ENCODE data around the gene DHX40. TPM values are rescaled to one million over a fixed set of nuclear protein-coding genes. Genes with fewer than 3 reads are reported as not detected.
"Not testable (repeated sequence)": the region's sequence is repeated elsewhere in the genome, so short reads cannot be mapped to it uniquely, and the experiment has no call there.

The DHX40 gene
- polyA plus RNA-seq, 1 of the 3 experiments (the other 2 are of a cell fraction): 33.8 TPM

DNA sequence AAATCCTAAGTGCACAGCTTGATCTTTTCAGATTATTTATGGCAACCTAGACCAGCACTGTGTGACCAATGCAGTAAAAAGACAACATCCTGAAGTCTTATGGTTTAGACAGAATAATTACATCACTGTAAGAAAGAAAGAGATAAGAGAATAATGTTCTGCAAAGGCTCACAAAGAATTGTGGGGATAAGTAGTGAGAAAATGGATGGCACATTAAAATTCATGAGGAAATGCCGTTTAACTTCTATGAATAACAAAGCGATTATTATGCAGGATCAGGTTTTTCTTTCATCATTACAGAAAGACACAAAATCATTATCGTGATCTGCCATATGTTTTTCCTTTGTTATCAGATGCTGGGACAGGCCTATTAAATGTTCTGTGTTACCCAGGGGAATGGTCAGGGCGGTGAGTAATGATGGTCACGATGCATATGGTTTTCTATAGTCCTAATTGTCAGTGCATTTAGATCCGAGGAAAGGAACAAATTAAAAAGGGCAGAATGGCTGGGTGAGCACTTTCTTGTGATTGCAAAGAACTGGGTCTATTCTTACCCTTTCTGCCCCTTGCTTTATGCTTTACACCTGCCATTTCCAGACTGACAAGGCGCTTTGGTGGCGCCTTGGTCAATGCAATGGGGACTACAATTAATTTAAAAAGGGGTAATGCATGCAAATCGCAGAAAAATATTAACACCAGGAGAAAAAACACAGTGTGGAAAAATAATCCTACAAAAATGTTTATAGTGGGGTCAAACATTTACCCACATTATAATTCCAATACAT is 18.1 kb upstream of the DHX40 start (continued):
- TF ChIP-seq, protein P1, sequence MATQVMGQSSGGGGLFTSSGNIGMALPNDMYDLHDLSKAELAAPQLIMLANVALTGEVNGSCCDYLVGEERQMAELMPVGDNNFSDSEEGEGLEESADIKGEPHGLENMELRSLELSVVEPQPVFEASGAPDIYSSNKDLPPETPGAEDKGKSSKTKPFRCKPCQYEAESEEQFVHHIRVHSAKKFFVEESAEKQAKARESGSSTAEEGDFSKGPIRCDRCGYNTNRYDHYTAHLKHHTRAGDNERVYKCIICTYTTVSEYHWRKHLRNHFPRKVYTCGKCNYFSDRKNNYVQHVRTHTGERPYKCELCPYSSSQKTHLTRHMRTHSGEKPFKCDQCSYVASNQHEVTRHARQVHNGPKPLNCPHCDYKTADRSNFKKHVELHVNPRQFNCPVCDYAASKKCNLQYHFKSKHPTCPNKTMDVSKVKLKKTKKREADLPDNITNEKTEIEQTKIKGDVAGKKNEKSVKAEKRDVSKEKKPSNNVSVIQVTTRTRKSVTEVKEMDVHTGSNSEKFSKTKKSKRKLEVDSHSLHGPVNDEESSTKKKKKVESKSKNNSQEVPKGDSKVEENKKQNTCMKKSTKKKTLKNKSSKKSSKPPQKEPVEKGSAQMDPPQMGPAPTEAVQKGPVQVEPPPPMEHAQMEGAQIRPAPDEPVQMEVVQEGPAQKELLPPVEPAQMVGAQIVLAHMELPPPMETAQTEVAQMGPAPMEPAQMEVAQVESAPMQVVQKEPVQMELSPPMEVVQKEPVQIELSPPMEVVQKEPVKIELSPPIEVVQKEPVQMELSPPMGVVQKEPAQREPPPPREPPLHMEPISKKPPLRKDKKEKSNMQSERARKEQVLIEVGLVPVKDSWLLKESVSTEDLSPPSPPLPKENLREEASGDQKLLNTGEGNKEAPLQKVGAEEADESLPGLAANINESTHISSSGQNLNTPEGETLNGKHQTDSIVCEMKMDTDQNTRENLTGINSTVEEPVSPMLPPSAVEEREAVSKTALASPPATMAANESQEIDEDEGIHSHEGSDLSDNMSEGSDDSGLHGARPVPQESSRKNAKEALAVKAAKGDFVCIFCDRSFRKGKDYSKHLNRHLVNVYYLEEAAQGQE (IDR thresholded peaks at IDR 0.05; ENCODE audit: low read depth, low read length): no peak
- TF ChIP-seq GABPA (IDR thresholded peaks at IDR 0.05; ENCODE audit: low read depth): no peak
- TF ChIP-seq USF1 (IDR thresholded peaks at IDR 0.05; ENCODE audit: borderline replicate concordance, low read depth): no peak
- no peak for TF ChIP-seq NFIC (IDR thresholded peaks at IDR 0.05; ENCODE audit: borderline replicate concordance)
- no peak for TF ChIP-seq CTCF (IDR thresholded peaks at IDR 0.05)
- no peak for TF ChIP-seq RXRA (IDR thresholded peaks at IDR 0.05; ENCODE audit: borderline replicate concordance, low read depth)

- H3K9me3 ChIP-seq; H3K4me2 ChIP-seq; H3K36me3 ChIP-seq (replicated peaks in 1 of 2; ENCODE audit: control insufficient read depth in 1 of 2, insufficient read depth in 2 of 2, low read length in 1 of 2); POLR2A ChIA-PET; H3K79me2 ChIP-seq (ENCODE audit: insufficient read depth); DNase-seq; H2AFZ ChIP-seq (ENCODE audit: low read depth); H4K20me1 ChIP-seq (ENCODE audit: insufficient read depth); H3K27ac ChIP-seq (ENCODE audit: low read depth in 2 of 2, low read length in 1 of 2); H3K9me2 ChIP-seq; H3K9ac ChIP-seq; H3K27me3 ChIP-seq (ENCODE audit: insufficient read depth); H3K4me3 ChIP-seq (ENCODE audit: low read depth in 2 of 2, low read length in 1 of 2): not testable (repeated sequence)
- peaks cover 11% of the 10 kb centered on the region for H3F3A ChIP-seq (replicated peaks; ENCODE audit: insufficient read depth)
- CTCF ChIA-PET: interaction anchor here (1.1 to 3.1 kb wide), 5 partner anchors 10 to 27 kb away, joined by 3 to 20 read pairs (median 6); no protein-coding TSS in a partner anchor
- peaks cover 9 to 11% of the 10 kb centered on the region in 2 experiments for H3K4me1 ChIP-seq (ENCODE audit: control insufficient read depth in 1 of 2, insufficient read depth in 2 of 2, low read depth in 1 of 2, low read length in 1 of 2)
- peak; percentile 52; the same call in 1 of the 2 replicates for TF ChIP-seq RCOR1 (IDR thresholded peaks at IDR 0.05; ENCODE audit: low read length)
- 88% methylated on average over 10 of the region's 10 CpGs for WGBS (ENCODE audit: low lambda C conversion rate)
Measured at GRCh38 chr17:59548985-59549384, 16.4 kb upstream of the DHX40 start.

Measured in SK-N-SH (cell line).